Activated B cell treated with CpG ODN at 0.5 μM for 24 hours (primary cell): Measurements from ENCODE around the gene CTXND1. TPM values are rescaled to one million over a fixed set of nuclear protein-coding genes. Genes with fewer than 3 reads are reported as not detected.

Experiments used
- ATAC-seq: fragments of 200-7000 bp; cut with Tn5 transposase; one replicate; pipeline ENCODE4 v1.10.0; 2021; ENCODE audit warnings: low read depth, mild to moderate bottlenecking, moderate library complexity
- CTCF ChIA-PET: fragments of 350-600 bp; sonication (Branson Sonifier 250); formaldehyde crosslinking; loops from one replicate; lab custom pipeline; 2021; ENCODE audit warnings: antibody characterized with exemption; lab: Charles Lee
- POLR2A ChIA-PET: fragments of 350-600 bp; sonication (Branson Sonifier 250); formaldehyde crosslinking; loops from one replicate; lab custom pipeline; 2021; ENCODE audit warnings: antibody characterized with exemption; lab: Charles Lee
- DNase-seq: peaks from one replicate; pipeline ENCODE4 v3.0.0; 2022
- H3K27ac Mint-ChIP-seq: one replicate; pipeline ENCODE4 v1.8.0; 2020; ENCODE audit warnings: mixed read lengths
- H3K27me3 Mint-ChIP-seq: one replicate; pipeline ENCODE4 v1.8.0; 2021; ENCODE audit warnings: mixed read lengths
- H3K36me3 Mint-ChIP-seq: one replicate; pipeline ENCODE4 v1.8.0; 2021; ENCODE audit warnings: low read depth, mixed read lengths
- H3K4me1 Mint-ChIP-seq: one replicate; pipeline ENCODE4 v1.8.0; 2021; ENCODE audit warnings: mixed read lengths
- H3K4me3 Mint-ChIP-seq: one replicate; pipeline ENCODE4 v1.8.0; 2020; ENCODE audit warnings: mild to moderate bottlenecking, mixed read lengths
- H3K9me3 Mint-ChIP-seq: one replicate; pipeline ENCODE4 v1.8.0; 2020; ENCODE audit warnings: mixed read lengths
- intact Hi-C: fragments of 100-400 bp; cut with micrococcal nuclease; formaldehyde crosslinking; loops from one replicate; pipeline ENCODE4 v1.15.1; 2024
- total RNA-seq: library from RNA; stranded (reverse); gene quantifications from 2 replicates; pipeline ENCODE4 v1.2.3, GENCODE V29; 2022
- TF ChIP-seq, protein P1 (sequence below): fragments of 200-600 bp; IDR thresholded peaks from one replicate; pipeline ENCODE4 v1.8.0; 2022; ENCODE audit warnings: antibody characterized with exemption, mild to moderate bottlenecking

The CTXND1 gene
- total RNA-seq, 1 donor from 2014 or later = not detected

GRCh38 chr15:80264031-80264430 lies 12.0 kb upstream of the CTXND1 start:
- intact Hi-C loops = no loop called here
- no peaks in the 10 kb centered on the region for H3K9me3 Mint-ChIP-seq
- POLR2A ChIA-PET = no interaction called here
- no peaks in the 10 kb centered on the region for H3K4me1 Mint-ChIP-seq
- no peak overlapping the region for H3K27ac Mint-ChIP-seq
- no peaks in the 10 kb centered on the region for H3K36me3 Mint-ChIP-seq
- TF ChIP-seq, protein P1, sequence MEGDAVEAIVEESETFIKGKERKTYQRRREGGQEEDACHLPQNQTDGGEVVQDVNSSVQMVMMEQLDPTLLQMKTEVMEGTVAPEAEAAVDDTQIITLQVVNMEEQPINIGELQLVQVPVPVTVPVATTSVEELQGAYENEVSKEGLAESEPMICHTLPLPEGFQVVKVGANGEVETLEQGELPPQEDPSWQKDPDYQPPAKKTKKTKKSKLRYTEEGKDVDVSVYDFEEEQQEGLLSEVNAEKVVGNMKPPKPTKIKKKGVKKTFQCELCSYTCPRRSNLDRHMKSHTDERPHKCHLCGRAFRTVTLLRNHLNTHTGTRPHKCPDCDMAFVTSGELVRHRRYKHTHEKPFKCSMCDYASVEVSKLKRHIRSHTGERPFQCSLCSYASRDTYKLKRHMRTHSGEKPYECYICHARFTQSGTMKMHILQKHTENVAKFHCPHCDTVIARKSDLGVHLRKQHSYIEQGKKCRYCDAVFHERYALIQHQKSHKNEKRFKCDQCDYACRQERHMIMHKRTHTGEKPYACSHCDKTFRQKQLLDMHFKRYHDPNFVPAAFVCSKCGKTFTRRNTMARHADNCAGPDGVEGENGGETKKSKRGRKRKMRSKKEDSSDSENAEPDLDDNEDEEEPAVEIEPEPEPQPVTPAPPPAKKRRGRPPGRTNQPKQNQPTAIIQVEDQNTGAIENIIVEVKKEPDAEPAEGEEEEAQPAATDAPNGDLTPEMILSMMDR = no peak
- DNase-seq (no peak), ATAC-seq (no peak)
- H3K4me3 Mint-ChIP-seq = no peak overlapping the region
- peaks cover 39% of the 10 kb centered on the region for H3K27me3 Mint-ChIP-seq
- CTCF ChIA-PET = no interaction called here

GRCh38 chr15:80260551-80260950 lies 8.5 kb upstream of the CTXND1 start:
- TF ChIP-seq, protein P1 = no peak
- Mint-ChIP-seq H3K36me3 (no peaks in the 10 kb centered on the region), H3K4me1 (no peaks in the 10 kb centered on the region), H3K9me3 (no peaks in the 10 kb centered on the region), H3K27ac (no peak overlapping the region), H3K4me3 (no peak overlapping the region), H3K27me3 (peaks cover 33% of the 10 kb centered on the region)
- ChIA-PET POLR2A (no interaction called here), CTCF (no interaction called here)
- intact Hi-C loops = no loop called here
- ATAC-seq (no peak), DNase-seq (no peak)

- DNase-seq (no peak), ATAC-seq (no peak)
- H3K27me3 Mint-ChIP-seq = peaks cover 38% of the 10 kb centered on the region
- TF ChIP-seq, protein P1 = no peak
- POLR2A ChIA-PET = no interaction called here
- H3K36me3 Mint-ChIP-seq = no peaks in the 10 kb centered on the region
- no peaks in the 10 kb centered on the region for H3K9me3 Mint-ChIP-seq
- intact Hi-C loops = no loop called here
- no peak overlapping the region for H3K4me3 Mint-ChIP-seq
- no peak overlapping the region for H3K27ac Mint-ChIP-seq
- CTCF ChIA-PET = no interaction called here
- H3K4me1 Mint-ChIP-seq = no peaks in the 10 kb centered on the region
Observed at GRCh38 chr15:80259942-80260510, 8.0 kb upstream of the CTXND1 start.

DNA sequence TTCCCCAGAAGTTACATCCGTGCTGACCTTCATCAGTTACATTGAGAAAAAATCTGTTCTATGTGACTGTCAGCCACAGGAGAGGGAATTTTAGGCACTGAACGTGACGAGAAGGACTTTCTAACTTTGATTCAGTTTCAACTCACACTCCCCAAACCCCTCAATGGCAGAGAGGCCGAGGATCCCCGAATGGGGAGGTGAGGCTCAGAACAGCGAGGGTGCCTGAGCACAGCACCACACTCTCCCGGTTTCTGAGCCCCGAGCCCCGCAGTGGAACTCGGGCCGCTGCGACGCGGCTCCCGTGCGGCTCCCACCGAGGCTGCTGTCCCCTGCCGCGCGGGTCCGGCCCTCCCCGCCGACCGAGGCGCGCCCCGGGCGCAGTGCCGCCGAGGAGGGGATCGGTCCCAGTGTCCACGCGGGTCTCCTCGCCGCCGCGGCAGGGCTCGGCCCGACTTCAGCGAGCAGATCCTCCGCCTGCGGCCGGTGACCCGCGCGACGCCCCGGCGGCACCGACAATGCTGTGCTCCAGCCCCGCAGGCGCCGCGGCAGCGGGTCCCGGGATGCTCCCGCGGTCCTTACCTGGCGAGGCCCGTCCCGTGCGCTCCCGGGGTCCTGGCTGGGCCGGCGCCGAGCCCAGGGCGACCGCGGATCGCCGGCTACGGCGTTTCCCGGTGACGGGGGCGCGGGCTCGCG lies 439 bp downstream of the CTXND1 start:
- no peaks in the 10 kb centered on the region for H3K9me3 Mint-ChIP-seq
- H3K27me3 Mint-ChIP-seq = peaks cover 50% of the 10 kb centered on the region
- ChIA-PET CTCF (no interaction called here), POLR2A (no interaction called here)
- no peak overlapping the region for H3K27ac Mint-ChIP-seq
- H3K4me3 Mint-ChIP-seq = no peak overlapping the region
- H3K4me1 Mint-ChIP-seq = peaks cover 6% of the 10 kb centered on the region
- intact Hi-C loops = no loop called here
- ATAC-seq = no peak
- DNase-seq = no peak
- TF ChIP-seq, protein P1 = no peak
- H3K36me3 Mint-ChIP-seq = no peaks in the 10 kb centered on the region

GRCh38 chr15:80250614-80251427 lies 1.2 kb downstream of the CTXND1 start:
- H3K4me3 Mint-ChIP-seq = no peak overlapping the region
- DNase-seq (no peak), ATAC-seq (no peak)
- intact Hi-C loops = no loop called here
- no peaks in the 10 kb centered on the region for H3K9me3 Mint-ChIP-seq
- TF ChIP-seq, protein P1 = no peak
- ChIA-PET CTCF (no interaction called here), POLR2A (no interaction called here)
- H3K27me3 Mint-ChIP-seq = peaks cover 48% of the 10 kb centered on the region
- H3K36me3 Mint-ChIP-seq = no peaks in the 10 kb centered on the region
- H3K4me1 Mint-ChIP-seq = peaks cover 6% of the 10 kb centered on the region
- H3K27ac Mint-ChIP-seq = no peak overlapping the region
